GM18507 (cell line): ENCODE results near the gene P4HA2.
"Not testable (repeated sequence)": the region's sequence is repeated elsewhere in the genome, so short reads cannot be mapped to it uniquely, and the experiment has no call there.

Experiments used
- DNase-seq: peaks from one replicate; pipeline ENCODE4 v3.0.0; 2011; ENCODE audit warnings: low read depth; ENCODE audit not compliant: insufficient read length; ENCODE audit errors: extremely low spot score
- FAIRE-seq: peaks from 2 replicates; lab custom pipeline; 2011; peaks lifted over from hg19 to GRCh38; lab: Jason Lieb, UNC

Gene P4HA2

GRCh38 chr5:132177691-132178149, 49.9 kb downstream of the P4HA2 start:
- FAIRE-seq (no peak), DNase-seq (no peak)

- peak; percentile 86 for FAIRE-seq
- DNase-seq: no peak
Measured at GRCh38 chr5:132176987-132177386, 50.7 kb downstream of the P4HA2 start.

GRCh38 chr5:132176521-132176945, 51.1 kb downstream of the P4HA2 start:
- DNase-seq (no peak), FAIRE-seq (peak; percentile 60)

- DNase-seq: no peak
- FAIRE-seq: no peak
Measured at GRCh38 chr5:132162945-132163344, 64.7 kb downstream of the P4HA2 start.

GRCh38 chr5:132161574-132162326, 65.9 kb downstream of the P4HA2 start:
- not testable (repeated sequence) for FAIRE-seq, DNase-seq

- FAIRE-seq (no peak), DNase-seq (no peak)
Measured at GRCh38 chr5:132156413-132156812, 71.2 kb downstream of the P4HA2 start.

- FAIRE-seq: no peak
- no peak for DNase-seq
Measured at GRCh38 chr5:132150565-132150964, 77.1 kb downstream of the P4HA2 start.

GRCh38 chr5:132147663-132148062, 80.0 kb downstream of the P4HA2 start:
- FAIRE-seq: no peak

GRCh38 chr5:132145326-132145725, 82.3 kb downstream of the P4HA2 start:
- not testable (repeated sequence) for DNase-seq

More at GRCh38 chr5:132147663-132148062, 80.0 kb downstream of the P4HA2 start:
- DNase-seq: no peak

GRCh38 chr5:132143148-132143547, 84.5 kb downstream of the P4HA2 start:
- FAIRE-seq: no peak
- DNase-seq: no peak

More at GRCh38 chr5:132145326-132145725, 82.3 kb downstream of the P4HA2 start:
- FAIRE-seq: not testable (repeated sequence)

GRCh38 chr5:132142459-132142858, 85.2 kb downstream of the P4HA2 start:
- FAIRE-seq: no peak
- no peak for DNase-seq
